ENCODE measurements around the gene AKT2.

AKT2 gene

DNA sequence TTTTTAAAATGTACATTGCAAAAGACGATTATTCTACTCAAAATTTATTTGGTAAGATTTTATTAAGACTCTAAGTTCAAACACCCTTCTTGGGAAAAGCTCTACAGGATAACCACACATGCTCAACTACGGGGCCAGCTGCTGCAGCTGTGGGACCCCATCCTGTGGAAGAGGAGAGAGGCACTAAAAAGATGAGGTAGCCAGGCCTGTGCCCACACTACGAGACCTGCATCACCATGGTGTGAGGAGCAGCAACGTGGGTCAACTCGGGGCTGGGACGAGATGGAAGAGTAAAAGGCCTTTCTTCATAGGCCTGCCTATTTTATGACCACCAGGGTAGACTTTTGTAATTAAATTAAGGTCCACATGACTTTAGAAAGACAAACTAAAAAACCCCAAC, 54.1 kb downstream of the AKT2 start:
- H3K4me3 ChIP-seq (ENCODE audit: low read length) = no peak overlapping the region
- DNase-seq (ENCODE audit: low read depth) = no peak
- TF ChIP-seq CTCF (conservative IDR thresholded peaks at IDR 0.05; ENCODE audit: low read depth, low read length) = no peak

DNA sequence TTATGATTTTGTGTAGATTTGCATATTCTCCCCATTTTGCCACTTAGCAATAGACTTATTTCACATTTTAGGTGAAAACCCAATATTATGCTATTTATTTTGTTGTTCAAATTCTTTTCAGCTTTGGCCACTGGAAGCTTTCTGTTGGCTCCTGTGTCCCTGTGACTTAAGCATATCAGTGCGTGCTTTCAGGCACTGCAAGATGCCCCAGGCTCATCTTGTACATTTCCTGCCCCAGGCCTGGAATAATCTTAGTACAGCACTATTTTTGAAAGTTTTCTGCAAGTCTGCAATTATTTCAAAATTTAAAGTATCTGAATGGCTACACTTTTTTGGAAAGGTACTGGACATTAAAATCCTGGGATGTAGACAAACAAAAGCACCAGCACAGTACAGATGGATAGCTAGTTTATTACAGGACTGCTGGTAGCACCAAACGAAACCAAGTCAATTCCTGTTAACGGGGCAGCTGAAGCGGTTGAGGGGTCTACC, 55.2 kb downstream of the AKT2 start:
- no peak overlapping the region for H3K4me3 ChIP-seq (ENCODE audit: low read length)
- no peak for TF ChIP-seq CTCF (conservative IDR thresholded peaks at IDR 0.05; ENCODE audit: low read depth, low read length)

DNA sequence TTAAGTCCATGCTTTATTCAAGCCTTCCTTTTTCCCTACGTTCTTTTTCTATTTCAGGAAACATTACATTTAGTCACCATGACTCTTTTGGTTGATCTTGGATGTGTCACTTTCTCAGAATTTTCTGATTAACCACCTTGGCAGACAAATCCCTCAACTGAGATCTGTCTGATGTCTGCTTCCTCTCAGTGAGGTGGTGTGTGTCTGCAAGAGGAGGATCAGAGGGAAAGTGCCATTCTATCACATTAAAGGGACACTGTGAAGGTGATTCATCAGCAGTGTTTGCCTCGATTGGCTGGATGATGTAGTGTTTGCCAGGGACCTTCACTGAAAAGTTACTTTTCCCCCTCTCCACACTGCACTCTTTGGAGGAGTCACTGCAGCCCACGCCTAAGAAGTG, 55.7 kb downstream of the AKT2 start:
- no peak overlapping the region for H3K4me3 ChIP-seq (ENCODE audit: low read length)
- TF ChIP-seq CTCF (conservative IDR thresholded peaks at IDR 0.05; ENCODE audit: low read depth, low read length) = no peak
- DNase-seq (ENCODE audit: low read depth) = no peak

More for the DNA sequence above, 55.2 kb downstream of the AKT2 start:
- no peak for DNase-seq (ENCODE audit: low read depth)

DNA sequence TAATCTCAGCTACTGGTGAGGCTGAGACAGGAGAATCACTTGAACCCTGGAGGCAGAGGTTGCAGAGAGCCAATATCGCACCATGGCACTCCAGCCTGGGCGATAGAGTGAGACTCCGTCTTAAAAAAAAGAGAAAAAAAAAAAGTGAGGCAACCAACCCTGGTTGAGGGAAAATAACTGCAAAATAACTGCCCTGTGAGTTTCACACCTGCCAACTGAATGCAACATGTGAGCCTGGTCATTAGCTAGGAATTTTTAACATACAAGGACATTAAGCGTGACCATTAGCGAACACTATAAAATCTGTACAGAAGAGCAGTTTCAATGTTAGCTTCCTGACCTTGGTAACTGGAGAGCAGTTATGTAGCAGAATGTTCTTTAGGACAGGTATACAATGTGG, 56.3 kb downstream of the AKT2 start:
- no peak for TF ChIP-seq CTCF (conservative IDR thresholded peaks at IDR 0.05; ENCODE audit: low read depth, low read length)
- no peak for DNase-seq (ENCODE audit: low read depth)
- H3K4me3 ChIP-seq (ENCODE audit: low read length) = no peak overlapping the region

DNA sequence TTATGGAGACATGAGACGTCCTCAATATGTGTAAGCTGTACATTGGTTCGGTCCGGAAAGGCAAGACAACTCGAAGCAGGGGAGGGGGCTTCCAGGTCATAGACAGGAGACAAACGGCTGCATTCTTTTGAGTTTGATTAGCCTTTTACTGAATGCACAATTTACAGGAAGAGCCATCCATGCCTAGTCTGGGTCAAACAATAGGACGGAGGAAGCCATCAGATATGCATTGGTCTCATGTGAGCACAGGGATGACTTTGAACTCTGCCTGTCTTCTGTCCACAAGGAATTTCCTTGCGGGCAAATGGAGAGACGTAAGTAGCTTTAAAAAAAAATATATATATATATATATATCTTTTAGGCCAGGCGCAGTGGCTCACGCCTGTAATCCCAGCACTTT, 56.8 kb downstream of the AKT2 start:
- TF ChIP-seq CTCF (conservative IDR thresholded peaks at IDR 0.05; ENCODE audit: low read depth, low read length) = no peak
- DNase-seq (ENCODE audit: low read depth) = no peak
- H3K4me3 ChIP-seq (ENCODE audit: low read length) = no peak overlapping the region

- peak overlapping the region; percentile 17 for H3K4me3 ChIP-seq (ENCODE audit: low read length)
- DNase-seq (ENCODE audit: low read depth) = no peak
- TF ChIP-seq CTCF (conservative IDR thresholded peaks at IDR 0.05; ENCODE audit: low read depth, low read length) = no peak
Measured at GRCh38 chr19:40225440-40226305, 59.5 kb downstream of the AKT2 start.
